ENCODE measurements around the gene MAFB.

Gene MAFB

DNA sequence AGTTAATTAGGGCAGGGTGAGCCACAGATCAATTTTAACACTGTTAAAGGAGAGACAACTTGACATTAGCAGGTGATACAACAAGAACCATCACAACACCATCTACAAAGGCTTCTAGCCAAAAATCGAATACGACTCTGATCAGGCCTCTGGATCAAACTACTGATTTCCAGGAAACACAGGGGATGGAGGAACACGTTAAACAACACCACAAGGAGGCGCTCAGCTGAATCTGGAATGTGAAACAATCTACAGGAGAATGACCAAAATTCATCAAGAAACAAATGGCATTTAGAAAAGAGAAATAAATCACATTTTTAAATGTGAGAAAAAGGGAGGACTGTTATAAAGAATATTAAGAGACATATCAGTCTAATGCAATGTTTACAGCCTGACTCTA lies 13.5 kb upstream of the MAFB start:
- no peak for DNase-seq (ENCODE audit: low read depth)

DNA sequence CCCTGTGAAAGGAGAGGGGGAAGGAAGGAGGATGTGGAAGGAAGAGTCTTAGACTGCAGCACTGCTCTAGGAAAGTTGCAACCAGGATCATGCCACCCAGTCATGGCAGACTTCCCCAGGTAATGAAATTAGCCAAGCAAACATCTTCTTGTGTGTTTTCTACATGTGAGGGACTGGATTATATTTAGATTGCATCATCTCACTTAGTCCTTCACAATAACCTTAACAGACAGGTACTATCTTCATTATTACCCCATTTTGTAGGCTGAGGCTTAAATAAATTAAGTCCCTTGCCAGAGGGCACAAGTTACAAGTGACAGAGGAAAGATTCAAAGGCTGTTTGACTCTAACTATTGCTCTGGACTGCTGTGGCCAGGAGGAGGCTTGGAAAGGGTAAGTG lies 9.7 kb upstream of the MAFB start:
- DNase-seq (ENCODE audit: low read depth) = no peak

- no peak for DNase-seq (ENCODE audit: low read depth)
Measured at GRCh38 chr20:40698281-40698680, 9.2 kb upstream of the MAFB start.

DNA sequence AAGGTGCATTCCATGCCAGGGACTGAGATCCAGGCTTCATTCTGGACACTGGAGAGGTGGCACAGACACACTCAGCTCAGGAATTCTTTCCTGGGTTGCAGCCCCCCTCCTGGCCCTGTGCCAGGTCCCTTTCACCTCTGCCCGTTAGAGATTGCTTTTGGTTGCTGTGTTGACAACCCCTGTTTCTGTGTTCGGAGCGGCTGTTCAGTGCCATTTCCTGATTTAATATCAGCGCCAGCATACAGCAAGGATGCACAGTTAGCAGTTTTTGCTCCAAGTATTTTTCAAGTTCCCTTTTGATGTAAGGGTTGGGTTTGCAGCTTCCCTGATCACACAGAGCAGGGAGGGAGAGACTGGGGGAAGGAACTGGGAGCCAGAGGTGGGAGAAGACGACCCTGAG lies 8.5 kb upstream of the MAFB start:
- DNase-seq (ENCODE audit: low read depth) = no peak

DNA sequence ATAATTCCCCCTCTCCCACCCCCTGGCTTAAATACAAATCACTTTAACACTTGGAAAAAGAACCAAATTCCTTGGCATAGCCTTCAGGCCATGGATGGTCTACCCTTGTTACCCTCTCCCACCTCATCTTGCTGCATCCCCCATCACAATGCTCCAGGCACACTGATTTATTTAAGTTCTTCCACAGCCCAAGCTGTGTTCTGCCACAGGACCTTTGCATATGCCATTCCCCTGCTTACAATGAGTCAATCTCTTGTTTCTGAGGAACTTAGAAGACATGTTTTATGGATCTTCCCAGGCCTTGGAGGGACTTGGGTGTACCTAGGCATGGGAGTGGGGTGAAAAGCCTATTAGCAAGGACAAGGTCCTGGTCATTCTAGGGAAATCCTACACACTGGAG lies 6.2 kb upstream of the MAFB start:
- DNase-seq (ENCODE audit: low read depth) = no peak

- DNase-seq (ENCODE audit: low read depth) = no peak
Measured at GRCh38 chr20:40694246-40694645, 5.2 kb upstream of the MAFB start.

DNA sequence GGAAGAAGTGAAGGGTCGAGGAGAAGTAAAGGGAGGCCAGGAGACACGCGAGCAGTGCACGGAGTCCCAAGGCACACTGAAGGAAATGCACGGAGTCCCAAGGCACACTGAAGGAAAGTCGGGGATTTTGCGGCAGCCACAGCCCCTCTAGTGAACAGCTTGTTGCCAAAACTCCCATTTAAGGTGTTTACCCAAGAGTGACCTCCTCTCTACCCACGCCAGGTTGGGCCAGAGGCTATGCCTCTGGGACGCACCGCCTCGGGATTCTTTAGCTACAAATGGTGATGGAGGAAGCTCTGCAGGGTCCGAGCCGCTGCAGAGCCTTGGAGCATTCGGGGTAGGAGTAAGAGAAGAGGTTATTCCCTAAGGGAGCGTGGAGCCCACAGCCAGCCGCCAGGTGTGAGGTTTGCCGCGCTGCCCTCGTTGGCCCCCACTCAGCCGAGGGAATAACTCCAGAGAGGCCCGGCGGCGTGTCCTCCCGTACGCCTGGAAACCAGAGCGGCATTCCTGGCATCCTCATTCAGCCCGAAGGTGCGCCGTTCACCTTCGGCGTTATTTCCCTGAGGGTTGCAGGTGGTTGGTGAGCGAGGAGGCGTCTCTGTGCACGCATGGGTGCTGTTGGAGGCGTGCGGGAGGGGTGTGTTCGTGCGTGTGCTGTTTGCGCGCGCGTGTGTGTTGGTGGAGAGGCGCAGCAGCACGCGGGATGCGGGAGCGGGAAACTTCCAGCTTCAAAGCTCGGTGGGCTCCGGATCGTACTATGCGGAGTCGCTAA lies 3.4 kb upstream of the MAFB start:
- no peak for DNase-seq (ENCODE audit: low read depth)

DNA sequence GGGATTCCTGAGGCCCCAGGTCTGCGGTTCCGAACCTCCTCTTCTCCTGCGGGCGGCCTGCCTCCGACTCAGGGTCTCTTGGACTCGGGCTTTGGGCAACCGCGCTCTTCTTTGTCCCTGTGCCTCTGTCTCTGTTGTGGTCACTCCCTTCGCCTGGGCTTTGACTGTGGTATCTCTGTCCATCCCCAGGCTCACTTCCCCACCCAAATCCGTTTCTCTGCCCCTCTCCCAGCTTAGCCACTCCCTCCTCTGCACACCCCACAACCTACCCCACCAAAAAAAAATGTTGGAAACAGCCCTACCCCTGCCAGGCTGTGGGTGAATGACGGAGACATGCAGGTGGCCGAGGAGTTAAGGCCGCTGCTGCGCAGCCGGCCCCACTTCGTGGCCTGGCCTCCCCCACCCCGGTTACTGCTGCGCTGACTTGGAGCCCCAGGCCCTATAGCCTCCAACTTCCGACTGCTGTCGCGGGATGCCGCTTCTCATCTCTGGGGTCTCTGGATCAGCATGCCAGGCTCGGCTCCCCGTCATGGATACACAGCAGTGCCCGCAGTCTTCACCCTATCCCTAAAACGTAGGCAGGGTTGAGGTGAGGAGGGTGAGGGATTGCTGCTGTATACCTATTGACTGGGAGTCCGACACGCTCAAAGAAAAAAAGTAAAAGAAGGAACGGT lies 2.7 kb upstream of the MAFB start:
- no peak for DNase-seq (ENCODE audit: low read depth)

DNA sequence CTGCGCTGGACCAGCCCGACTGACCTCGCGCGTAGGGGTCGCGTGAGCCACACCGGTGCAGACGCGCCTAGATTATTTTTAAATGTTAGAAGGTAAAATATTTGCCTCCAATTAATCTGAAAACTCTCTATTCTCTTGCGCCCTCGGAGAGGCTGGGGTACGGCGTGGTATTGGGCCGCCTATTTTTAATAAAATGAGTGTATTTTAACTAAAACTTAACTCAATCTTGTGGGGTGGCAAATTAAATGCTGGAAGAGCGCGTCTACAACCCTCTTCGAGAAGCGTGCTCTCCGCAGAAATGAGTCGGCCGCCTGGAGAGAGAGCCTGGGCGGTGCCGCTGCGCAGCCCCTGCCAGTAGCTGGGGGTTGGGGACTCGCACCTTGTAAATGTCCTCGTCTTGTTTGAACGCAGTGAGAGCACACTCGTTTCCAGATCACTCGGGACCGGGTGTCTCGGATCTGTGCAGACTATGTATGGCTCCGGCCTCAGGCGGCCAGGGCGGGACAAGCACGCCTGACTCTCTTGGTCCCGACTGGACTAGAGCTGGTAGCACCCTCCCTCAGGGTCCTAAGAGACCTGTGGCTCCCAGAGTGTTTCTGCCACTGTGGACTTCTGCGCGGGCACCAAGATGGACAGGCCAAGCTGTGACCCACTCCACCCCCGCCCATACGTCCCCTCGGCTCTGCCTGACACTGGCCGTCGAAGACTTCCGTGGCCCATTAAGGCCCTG lies 2.0 kb upstream of the MAFB start:
- no peak for DNase-seq (ENCODE audit: low read depth)

DNA sequence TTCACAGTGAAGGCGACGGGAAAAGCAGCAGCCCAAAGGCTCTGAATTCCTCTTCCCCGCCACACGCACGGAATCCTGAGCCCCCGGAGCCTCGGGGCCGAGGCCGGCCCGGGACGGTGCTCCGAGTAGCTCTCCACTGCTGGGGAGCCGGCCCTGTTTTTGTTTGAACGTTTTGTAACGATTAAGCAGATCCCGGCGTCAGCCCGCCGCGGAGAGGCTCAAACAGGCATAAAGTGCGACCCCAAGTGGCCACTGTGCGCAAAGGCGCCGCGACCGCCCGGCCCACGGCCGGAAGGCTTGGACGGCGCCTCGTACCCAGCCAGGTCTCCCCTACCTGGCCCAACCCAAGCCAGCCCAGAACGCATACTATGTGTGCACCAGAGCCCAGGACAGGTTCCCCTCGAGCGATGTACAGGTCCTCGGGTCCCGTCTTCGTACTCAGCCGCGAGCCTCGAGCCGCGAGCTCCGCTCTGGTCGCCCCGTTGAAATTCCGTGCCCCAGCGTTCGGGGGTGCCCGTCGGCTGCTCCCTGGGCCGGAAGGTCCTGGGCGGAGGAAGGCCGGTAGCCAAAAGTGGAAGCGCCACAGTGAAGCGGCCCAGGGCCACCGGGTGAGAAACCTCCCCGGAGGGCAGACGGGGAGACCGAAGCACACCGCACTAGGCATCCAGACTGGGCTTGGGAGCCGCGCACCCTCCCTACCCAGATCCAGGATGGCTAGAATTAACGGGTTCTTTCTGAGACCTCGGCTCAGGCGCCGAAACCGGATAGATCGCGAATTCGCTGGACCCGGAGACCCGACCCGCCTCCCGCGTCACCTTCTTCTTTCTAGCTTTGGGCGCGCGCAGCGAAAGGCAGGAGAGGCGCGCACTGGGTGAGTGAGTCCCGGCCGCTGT lies 1.2 kb upstream of the MAFB start:
- no peak for DNase-seq (ENCODE audit: low read depth)

DNA sequence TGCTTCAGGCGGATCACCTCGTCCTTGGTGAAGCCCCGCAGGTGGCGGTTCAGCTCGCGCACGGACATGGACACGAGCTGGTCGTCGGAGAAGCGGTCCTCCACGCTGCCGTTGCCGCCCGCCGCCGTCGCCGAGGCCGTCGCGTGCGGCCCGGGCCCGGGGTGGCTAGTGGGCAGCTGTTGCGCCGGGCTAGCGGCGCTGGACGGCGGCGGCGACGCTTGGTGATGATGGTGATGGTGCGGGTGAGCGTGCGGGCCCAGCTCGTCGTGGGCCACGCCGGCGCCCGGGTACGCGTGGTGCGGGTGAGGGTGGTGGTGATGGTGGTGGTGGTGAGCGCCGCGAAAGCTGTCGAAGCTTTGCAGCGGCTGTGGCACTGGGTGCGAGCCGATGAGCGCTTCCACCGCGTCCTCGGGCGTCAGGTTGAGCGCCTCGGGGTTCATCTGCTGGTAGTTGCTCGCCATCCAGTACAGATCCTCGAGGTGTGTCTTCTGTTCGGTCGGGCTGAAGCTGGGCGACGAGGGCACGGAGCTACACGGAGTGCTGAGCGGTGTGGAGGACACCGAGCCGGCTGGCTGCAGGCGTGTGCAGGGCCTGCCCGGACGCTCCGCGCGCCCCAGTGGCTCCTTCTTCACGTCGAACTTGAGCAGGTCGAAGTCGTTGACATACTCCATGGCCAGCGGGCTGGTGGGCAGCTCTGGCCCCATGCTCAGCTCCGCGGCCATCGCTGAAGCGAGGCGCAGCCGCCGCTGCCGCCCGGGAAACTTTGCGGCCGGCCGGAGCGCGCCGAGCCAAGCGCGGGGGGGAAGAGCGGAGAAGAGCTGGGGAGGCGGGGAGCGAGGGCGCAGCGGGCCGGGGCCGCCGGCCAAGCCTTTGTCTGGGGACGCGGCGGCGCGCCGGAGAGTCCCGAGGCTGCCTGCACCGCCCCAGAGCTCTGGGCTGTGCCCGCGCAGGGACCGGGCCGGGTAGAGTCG lies 622 bp downstream of the MAFB start:
- DNase-seq (ENCODE audit: low read depth) = no peak

- no peak for DNase-seq (ENCODE audit: low read depth)
Measured at GRCh38 chr20:40687384-40688128, 1.5 kb downstream of the MAFB start.

DNA sequence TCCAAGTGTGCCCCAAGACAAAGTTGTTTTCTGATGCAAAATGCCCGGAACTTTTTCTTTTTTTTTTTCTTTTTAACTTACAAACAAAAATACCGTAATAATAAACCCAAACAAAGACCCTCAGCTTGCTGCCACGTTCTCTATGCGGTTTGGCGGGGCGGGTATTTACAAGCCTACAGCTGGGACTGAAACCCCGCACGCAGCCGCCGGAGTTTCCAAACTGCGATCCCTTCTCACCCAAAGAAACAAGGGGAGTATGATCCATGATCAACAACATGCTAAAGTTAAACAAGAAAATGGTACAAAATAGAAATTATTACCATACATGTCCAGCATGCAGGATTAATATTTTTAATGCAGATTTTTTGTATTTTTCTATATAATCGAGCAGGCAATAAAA lies 2.1 kb downstream of the MAFB start:
- DNase-seq (ENCODE audit: low read depth) = no peak

DNA sequence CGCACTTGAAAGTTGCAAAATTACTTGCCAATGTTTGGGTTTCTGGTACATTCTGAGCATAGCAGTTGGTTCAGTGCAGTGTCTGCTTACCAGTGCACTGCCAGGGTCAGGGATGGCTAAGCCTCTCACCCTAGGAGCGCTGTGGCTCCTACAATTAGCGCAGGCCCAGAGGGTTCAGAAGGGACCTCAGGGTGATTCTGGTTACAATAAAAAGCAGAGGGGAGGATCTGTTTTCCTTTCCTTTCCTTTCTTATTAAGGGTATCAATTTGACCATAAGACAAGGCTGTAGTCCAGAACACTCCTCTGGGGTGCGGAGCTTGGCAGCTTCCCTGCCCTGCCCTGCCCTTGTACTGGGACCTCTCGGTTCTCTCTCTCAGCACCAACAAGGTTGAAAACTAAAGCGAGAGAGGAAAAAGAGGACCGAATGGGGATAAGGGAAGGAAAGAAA lies 2.6 kb downstream of the MAFB start:
- no peak for DNase-seq (ENCODE audit: low read depth)

DNA sequence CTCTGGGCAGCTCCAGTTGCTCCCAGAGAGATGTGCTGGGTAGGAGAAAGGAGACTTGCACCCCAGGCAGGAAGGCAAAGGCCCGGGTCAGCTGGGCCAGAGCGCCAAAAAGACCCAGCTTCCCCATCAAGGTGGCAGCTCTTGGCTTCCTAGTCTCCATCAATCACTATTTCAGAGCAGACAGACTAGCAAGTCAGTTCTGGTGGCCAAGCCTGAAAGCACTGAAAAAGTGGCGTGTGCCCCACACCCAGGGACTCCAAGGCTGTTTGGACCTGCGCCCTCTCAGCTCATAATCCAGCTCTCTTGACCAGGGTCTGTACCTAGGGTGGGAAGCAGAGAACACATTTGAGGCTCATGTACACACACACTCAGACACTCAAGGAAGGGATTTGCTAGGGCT lies 3.7 kb downstream of the MAFB start:
- no peak for DNase-seq (ENCODE audit: low read depth)

DNA sequence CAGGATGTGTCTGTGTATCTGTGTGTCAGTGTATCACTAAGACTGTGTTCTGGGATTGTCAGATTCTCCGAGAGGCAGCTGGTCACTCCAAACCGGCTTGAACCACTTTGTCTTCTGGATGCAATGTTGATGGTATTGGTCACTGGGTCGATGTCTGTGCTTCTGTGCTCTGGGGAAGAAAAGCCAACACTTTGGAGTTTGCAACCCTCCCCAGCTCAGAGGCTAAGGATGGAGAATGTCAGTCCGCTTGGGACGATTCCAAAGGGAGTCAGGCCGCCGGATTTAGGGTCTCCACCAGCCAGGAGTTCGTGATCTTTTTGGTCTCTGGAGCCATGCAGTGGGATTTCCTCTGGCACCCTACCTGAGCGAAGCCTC lies 5.2 kb downstream of the MAFB start:
- DNase-seq (ENCODE audit: low read depth) = no peak

GRCh38 chr20:40683221-40683893 lies 5.7 kb downstream of the MAFB start:
- DNase-seq (ENCODE audit: low read depth) = no peak

DNA sequence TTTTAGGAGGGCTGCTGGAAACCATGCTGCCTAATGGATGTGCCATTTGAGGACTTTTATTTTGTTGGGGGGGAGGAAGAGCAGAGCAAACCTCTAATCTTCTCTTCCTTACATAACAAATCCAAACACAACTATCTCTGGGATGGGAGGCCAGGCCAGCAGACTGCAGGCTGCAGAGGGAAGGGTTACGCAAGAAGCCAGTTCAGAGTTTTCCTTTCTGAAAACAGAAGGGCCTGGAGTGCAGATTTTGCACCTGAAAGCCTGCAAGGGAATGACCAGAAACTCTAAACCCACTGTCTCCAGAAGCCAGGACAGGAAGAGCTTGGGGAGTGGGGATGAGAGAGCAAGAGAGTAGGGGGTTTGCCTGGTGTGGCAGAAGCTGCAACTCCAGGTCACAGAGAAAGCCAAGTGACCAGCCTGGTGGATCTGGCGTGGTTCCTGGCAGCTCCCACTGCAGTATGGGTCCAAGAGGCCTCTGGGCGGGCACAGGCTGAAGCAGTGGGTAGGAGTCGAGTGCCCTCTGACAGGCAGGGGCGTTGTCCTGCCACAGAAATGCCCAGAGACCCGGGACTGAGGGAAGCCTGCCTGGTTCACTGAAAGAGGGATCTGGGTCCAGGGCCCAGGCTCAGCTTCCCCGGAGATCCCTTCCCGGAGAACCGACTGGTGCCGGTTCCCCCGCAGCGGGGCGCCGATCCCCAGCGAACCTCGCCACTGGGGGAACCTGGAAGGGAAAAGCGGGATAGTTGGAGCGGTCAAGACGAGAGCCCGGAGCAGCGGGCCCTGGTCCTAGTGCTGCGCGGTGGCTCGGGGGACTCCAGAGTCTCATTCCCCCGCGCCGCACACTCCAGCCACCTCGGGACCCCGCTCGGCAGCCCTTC lies 6.7 kb downstream of the MAFB start:
- no peak for DNase-seq (ENCODE audit: low read depth)

DNA sequence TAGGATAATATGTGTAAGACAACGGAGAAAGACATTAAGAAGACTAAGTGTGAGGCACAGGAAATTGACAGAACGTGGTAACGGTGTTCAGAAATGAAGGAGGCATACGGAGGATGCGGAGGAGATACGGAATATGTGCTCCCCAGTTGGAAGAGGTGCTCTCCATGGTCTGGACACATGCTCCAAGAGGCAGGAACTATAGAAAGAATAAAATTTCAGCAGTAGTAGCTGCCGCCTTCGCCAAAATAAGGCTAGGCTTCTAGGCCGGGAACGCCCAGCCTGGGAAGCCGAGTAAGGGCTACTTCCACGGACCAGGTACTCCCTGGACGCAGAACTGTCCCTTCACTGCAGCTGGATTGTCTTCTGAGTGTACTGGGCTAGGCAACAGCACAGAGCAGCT lies 7.4 kb downstream of the MAFB start:
- DNase-seq (ENCODE audit: low read depth) = no peak
